Measurements from ENCODE around the gene CA4.
"Not testable (repeated sequence)": the region's sequence is repeated elsewhere in the genome, so short reads cannot be mapped to it uniquely, and the experiment has no call there.

CA4 gene

GRCh38 chr17:60165223-60165622 is 15.4 kb downstream of the CA4 start:
- no peaks in the 10 kb centered on the region for H3K9me3 Mint-ChIP-seq
- peaks cover 22 to 51% of the 10 kb centered on the region in 2 donors for H3K27me3 Mint-ChIP-seq
- ATAC-seq (replicated peaks) = no peak
- H3K4me3 Mint-ChIP-seq = no peak overlapping the region
- H3K27ac Mint-ChIP-seq = peak overlapping the region; percentile 45 to 62
- H3K36me3 Mint-ChIP-seq (ENCODE audit: insufficient read depth) = no peaks in the 10 kb centered on the region
- DNase-seq = no peak
- H3K4me1 Mint-ChIP-seq (ENCODE audit: low read depth in 2 of 2) = peaks cover under 1 to 5% of the 10 kb centered on the region in 2 donors

- no peak for DNase-seq
- H3K4me3 Mint-ChIP-seq = no peak overlapping the region
- H3K4me1 Mint-ChIP-seq (ENCODE audit: low read depth in 2 of 2) = peaks cover 5 to 9% of the 10 kb centered on the region in 2 donors
- H3K36me3 Mint-ChIP-seq (ENCODE audit: insufficient read depth) = no peaks in the 10 kb centered on the region
- ATAC-seq (replicated peaks) = peak; percentile 54
- H3K9me3 Mint-ChIP-seq = no peaks in the 10 kb centered on the region
- H3K27me3 Mint-ChIP-seq = peaks cover 15 to 44% of the 10 kb centered on the region in 2 donors
- H3K27ac Mint-ChIP-seq = peak overlapping the region in 1 of 2 donors; percentile 62
Measured at GRCh38 chr17:60165971-60166370, 16.2 kb downstream of the CA4 start.

DNA sequence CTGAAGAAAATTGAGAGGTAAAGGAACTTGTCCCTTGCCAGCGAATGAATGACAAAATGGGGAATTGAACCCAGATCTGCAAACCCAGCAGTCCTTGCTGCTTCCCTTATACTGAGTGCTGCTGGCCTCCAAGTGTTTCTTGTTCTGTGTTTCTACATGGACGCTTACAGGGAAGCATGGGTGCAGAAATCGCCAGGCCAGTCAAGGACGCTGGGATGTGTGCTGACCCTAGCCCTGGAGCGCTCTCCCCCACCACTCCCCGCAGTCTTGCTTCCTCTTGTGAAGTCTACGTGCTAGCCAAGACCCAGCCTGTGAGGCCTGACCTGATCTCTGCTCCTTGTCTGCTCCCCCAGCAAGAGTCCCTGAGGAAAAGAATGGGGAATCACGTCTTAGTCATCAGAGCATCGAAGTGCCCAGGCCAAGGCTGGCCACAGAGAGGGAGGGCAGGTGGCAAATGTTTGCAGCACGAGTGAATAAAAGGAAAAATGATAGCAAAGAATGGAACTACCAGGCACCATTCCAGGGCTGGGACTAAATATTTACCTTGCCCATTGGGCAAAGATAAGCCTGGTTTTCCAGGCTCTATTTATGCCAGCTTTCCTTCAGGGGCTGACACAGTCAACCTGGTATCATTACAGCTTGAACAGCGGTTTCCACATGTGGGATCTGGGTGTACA is 17.4 kb downstream of the CA4 start:
- Mint-ChIP-seq H3K4me3 (no peak overlapping the region), H3K4me1 (ENCODE audit: low read depth in 2 of 2) (peaks cover 5% of the 10 kb centered on the region in 2 donors), H3K36me3 (ENCODE audit: insufficient read depth) (no peaks in the 10 kb centered on the region), H3K27ac (no peak overlapping the region), H3K27me3 (peaks cover 8 to 32% of the 10 kb centered on the region in 2 donors), H3K9me3 (no peaks in the 10 kb centered on the region)
- no peak for ATAC-seq (replicated peaks)
- no peak for DNase-seq

GRCh38 chr17:60168654-60169053 is 18.9 kb downstream of the CA4 start:
- Mint-ChIP-seq H3K27me3 (peaks cover 0 to 17% of the 10 kb centered on the region in 2 donors), H3K27ac (no peak overlapping the region), H3K4me3 (no peak overlapping the region), H3K9me3 (no peaks in the 10 kb centered on the region), H3K4me1 (ENCODE audit: low read depth in 2 of 2) (peaks cover 4 to 5% of the 10 kb centered on the region in 2 donors), H3K36me3 (ENCODE audit: insufficient read depth) (no peaks in the 10 kb centered on the region)
- ATAC-seq (replicated peaks) (no peak), DNase-seq (no peak)

GRCh38 chr17:60169921-60170817 is 20.4 kb downstream of the CA4 start:
- no peak for DNase-seq
- Mint-ChIP-seq H3K36me3 (ENCODE audit: insufficient read depth) (no peaks in the 10 kb centered on the region), H3K9me3 (no peaks in the 10 kb centered on the region), H3K4me3 (no peak overlapping the region), H3K27ac (peak overlapping the region; percentile 3 to 18), H3K27me3 (peaks cover 0 to 8% of the 10 kb centered on the region in 2 donors), H3K4me1 (ENCODE audit: low read depth in 2 of 2) (peaks cover 4 to 5% of the 10 kb centered on the region in 2 donors)
- peak; percentile 44 for ATAC-seq (replicated peaks)

DNA sequence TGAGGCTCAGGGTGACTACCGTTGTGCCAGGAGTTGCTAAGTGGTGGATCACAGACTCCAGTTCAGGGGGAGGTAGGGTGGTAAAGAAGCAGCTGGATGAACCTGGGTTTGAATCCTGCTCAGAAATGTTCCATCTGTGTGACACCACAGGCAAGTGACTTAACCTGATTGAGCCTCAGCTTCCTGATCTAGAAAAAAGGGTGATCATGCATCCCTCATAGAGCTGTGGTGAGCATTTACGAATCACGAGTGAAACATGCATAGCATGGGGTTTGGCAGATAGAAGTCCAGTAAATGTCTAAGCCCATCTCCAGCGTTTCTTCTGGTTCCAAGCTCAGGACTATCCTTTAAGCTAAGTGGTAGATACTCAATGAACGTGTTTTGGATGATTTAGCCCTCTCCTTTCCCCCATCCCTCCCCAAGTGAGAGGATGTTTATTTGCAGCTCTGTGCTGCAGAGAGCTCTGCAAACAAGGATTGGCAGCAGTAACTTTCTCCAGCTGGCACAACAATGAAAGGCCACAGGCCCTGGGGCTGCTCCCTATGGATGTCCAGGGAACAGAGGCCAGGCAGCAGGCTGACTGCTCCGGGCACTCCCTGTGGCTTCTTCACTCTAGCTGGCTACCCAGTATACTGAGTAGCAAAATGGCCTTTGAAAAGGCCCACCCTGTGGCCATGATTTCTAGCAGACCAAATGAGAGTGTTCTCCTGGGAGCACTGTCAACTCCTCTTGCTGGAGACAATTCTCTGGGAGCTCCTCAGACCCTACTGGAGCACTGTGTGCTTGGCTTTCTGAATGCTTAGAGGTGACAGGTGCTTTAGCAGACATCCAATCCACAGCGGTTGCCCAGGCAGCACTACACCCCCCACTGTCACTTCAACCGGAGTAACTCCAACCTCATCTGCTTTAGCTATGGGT is 21.3 kb downstream of the CA4 start:
- H3K4me3 Mint-ChIP-seq = no peak overlapping the region
- no peaks in the 10 kb centered on the region for H3K36me3 Mint-ChIP-seq (ENCODE audit: insufficient read depth)
- peaks cover 4 to 5% of the 10 kb centered on the region in 2 donors for H3K4me1 Mint-ChIP-seq (ENCODE audit: low read depth in 2 of 2)
- ATAC-seq (replicated peaks) (no peak), DNase-seq (no peak)
- H3K9me3 Mint-ChIP-seq = no peaks in the 10 kb centered on the region
- H3K27me3 Mint-ChIP-seq = peaks cover 0 to 8% of the 10 kb centered on the region in 2 donors
- H3K27ac Mint-ChIP-seq = peak overlapping the region; percentile 15 to 18

DNA sequence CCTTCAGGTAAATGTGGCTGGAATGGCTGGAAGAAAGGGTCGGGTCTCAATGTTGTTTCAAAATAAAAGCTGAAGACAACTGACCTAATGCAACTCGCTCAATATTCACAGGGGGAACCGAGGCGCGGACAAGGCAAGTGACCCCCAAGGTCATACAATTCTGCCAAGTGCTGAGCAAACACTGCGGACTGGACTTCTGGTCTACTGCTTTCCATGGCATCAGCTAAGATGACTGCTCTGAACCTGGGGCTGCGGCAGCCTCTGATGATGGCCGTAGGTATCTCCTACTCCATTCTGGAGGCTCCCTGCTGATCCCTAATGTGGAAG is 21.9 kb downstream of the CA4 start:
- Mint-ChIP-seq H3K4me1 (ENCODE audit: low read depth in 2 of 2) (peaks cover 4 to 5% of the 10 kb centered on the region in 2 donors), H3K36me3 (ENCODE audit: insufficient read depth) (no peaks in the 10 kb centered on the region), H3K27me3 (peaks cover 0 to 8% of the 10 kb centered on the region in 2 donors), H3K9me3 (no peaks in the 10 kb centered on the region), H3K27ac (no peak overlapping the region), H3K4me3 (no peak overlapping the region)
- ATAC-seq (replicated peaks) (no peak), DNase-seq (no peak)

DNA sequence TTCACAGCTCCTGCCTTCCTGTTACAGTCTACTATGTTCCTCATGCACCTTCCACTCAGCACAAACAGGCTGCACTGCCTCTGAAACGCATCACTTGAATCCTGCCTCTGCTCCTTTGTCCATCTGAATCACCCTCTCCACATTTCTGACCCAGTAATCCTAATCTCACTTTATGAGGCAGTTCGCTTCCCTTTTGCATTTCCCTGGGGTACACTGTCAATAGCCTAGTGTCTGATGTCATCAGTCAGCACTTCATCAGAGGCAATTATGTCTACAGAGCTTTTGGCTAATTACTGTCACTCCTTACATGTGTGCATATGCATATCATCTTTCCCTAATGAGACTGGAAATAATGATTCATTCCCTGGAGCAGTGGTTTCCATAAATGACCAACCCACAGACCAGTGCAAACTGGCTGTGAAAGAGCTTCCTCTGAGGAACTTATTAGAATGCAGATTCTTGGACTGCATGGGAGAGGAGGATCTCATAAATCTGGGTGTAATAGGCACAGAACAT is 23.6 kb downstream of the CA4 start:
- DNase-seq (no peak), ATAC-seq (replicated peaks) (no peak)
- Mint-ChIP-seq H3K27ac (no peak overlapping the region), H3K4me1 (ENCODE audit: low read depth in 2 of 2) (peaks cover 4 to 5% of the 10 kb centered on the region in 2 donors), H3K9me3 (no peaks in the 10 kb centered on the region), H3K4me3 (no peak overlapping the region), H3K36me3 (ENCODE audit: insufficient read depth) (peaks cover 4% of the 10 kb centered on the region), H3K27me3 (no peaks in the 10 kb centered on the region)

GRCh38 chr17:60174035-60174434 is 24.3 kb downstream of the CA4 start:
- no peak overlapping the region for H3K4me3 Mint-ChIP-seq
- H3K9me3 Mint-ChIP-seq = no peaks in the 10 kb centered on the region
- DNase-seq (no peak), ATAC-seq (replicated peaks) (no peak)
- H3K27me3 Mint-ChIP-seq = no peaks in the 10 kb centered on the region
- H3K36me3 Mint-ChIP-seq (ENCODE audit: insufficient read depth) = peaks cover 4% of the 10 kb centered on the region
- peaks cover 4 to 5% of the 10 kb centered on the region in 2 donors for H3K4me1 Mint-ChIP-seq (ENCODE audit: low read depth in 2 of 2)
- H3K27ac Mint-ChIP-seq = no peak overlapping the region

DNA sequence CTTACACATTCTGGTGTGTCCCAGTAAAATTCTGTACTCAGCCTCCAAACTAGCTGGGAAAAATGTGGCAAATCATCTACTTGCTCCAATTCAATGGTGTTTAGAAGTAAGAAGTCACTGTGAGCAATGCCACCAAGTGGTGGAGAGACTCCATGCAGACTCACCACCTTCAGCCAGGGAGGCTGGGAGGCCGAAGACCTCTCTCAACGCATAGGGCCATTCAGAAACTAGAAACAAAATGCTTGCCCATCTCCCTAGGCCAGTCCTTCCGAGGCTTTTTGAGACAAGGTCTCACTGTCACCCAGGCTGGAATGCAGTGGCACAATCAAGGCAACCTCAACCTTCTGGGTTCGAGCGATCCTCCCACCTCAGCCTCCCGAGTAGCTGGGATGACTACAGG is 25.0 kb downstream of the CA4 start:
- not testable (repeated sequence) for H3K4me3 Mint-ChIP-seq; ATAC-seq (replicated peaks); H3K9me3 Mint-ChIP-seq; H3K27ac Mint-ChIP-seq; H3K27me3 Mint-ChIP-seq; H3K4me1 Mint-ChIP-seq (ENCODE audit: low read depth in 2 of 2); DNase-seq
- peaks cover 12% of the 10 kb centered on the region for H3K36me3 Mint-ChIP-seq (ENCODE audit: insufficient read depth)

DNA sequence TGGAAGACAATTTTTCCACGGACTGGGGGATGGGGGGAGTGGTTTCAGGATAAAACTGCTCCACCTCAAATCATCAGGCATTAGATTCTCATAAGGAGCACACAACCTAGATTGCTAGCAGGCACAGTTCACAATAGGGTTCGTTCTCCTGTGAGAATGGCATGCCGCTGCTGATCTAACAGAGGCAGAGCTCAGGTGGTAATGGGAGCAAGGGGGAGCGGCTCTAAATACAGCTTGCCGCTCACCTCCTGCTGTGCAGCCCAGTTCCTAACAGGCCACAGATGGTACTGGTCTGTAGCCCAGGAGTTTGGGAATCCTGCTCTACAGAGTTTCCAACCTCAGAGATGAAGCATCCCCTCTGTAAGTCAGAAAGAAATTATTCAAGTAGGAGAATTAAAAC is 27.0 kb downstream of the CA4 start:
- not testable (repeated sequence) for H3K27me3 Mint-ChIP-seq; H3K4me1 Mint-ChIP-seq (ENCODE audit: low read depth in 2 of 2); H3K4me3 Mint-ChIP-seq; ATAC-seq (replicated peaks); DNase-seq; H3K27ac Mint-ChIP-seq; H3K9me3 Mint-ChIP-seq
- peaks cover 19% of the 10 kb centered on the region for H3K36me3 Mint-ChIP-seq (ENCODE audit: insufficient read depth)

GRCh38 chr17:60178180-60178579 is 28.4 kb downstream of the CA4 start:
- not testable (repeated sequence) for DNase-seq; H3K4me1 Mint-ChIP-seq (ENCODE audit: low read depth in 2 of 2); ATAC-seq (replicated peaks); H3K4me3 Mint-ChIP-seq; H3K9me3 Mint-ChIP-seq; H3K27ac Mint-ChIP-seq; H3K27me3 Mint-ChIP-seq
- peaks cover 25% of the 10 kb centered on the region for H3K36me3 Mint-ChIP-seq (ENCODE audit: insufficient read depth)

- peaks cover 41% of the 10 kb centered on the region for H3K36me3 Mint-ChIP-seq (ENCODE audit: insufficient read depth)
- H3K9me3 Mint-ChIP-seq, H3K27ac Mint-ChIP-seq: not testable (repeated sequence)
Measured at GRCh38 chr17:60180380-60180779, 30.6 kb downstream of the CA4 start.

More at GRCh38 chr17:60180380-60180779, 30.6 kb downstream of the CA4 start:
- not testable (repeated sequence) for ATAC-seq (replicated peaks); H3K4me1 Mint-ChIP-seq (ENCODE audit: low read depth in 2 of 2); DNase-seq; H3K27me3 Mint-ChIP-seq; H3K4me3 Mint-ChIP-seq
